Skin of body (tissue), 2 donors: ENCODE results near the gene TRDN. TPM values are rescaled to one million over a fixed set of nuclear protein-coding genes. Genes with fewer than 3 reads are reported as not detected.

ENCODE experiments used
- DNase-seq: peaks from one replicate; lab custom pipeline; 2025; lab: John Stamatoyannopoulos, UW
- total RNA-seq: library from RNA; depleted of rRNA; stranded (reverse); fragments of >200 nt; gene quantifications from one replicate; pipeline ENCODE4 v1.2.3, GENCODE V29; 2014

Gene TRDN
- total RNA-seq, 1 donor from 2014 or later: 25.3 TPM

DNA sequence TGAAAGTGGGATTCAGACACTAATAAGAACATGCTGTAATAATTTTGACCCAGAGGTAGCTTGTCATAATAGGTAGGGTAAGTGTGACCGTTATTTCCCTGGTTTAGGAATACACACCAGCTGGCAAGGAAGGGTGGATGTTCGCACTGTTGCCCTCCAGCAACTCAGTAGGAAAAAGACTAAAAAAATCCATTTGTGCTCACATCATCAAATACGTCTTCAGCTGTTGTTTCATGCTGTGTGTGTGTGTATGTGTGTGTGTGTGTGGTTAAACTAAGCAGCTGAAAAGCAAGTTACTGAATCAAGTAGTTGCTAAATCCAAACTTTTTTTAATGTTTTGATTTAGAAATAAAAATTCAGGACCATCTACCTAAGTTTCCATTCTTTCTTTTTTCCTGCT lies 218.7 kb downstream of the TRDN start:
- DNase-seq: no peak

DNA sequence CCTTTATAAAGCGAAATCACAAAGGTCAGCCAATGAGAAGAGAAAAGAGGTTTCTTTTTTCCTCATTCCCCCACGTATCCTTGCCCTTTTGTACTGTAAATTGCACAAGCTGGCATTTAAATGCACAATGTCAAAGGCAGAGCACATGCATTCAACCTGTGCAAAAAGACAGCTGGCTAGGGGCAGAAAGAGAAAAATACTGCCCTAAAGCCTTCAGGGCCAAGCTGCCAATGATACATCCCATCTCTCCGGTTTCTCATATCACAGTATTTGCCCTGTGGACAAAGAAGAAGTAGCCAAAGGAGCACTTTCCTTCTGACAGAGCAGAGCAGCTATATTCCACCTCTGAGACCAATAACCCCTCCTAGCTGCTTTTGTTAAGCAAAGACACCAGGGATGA lies 219.2 kb downstream of the TRDN start:
- no peak for DNase-seq

DNA sequence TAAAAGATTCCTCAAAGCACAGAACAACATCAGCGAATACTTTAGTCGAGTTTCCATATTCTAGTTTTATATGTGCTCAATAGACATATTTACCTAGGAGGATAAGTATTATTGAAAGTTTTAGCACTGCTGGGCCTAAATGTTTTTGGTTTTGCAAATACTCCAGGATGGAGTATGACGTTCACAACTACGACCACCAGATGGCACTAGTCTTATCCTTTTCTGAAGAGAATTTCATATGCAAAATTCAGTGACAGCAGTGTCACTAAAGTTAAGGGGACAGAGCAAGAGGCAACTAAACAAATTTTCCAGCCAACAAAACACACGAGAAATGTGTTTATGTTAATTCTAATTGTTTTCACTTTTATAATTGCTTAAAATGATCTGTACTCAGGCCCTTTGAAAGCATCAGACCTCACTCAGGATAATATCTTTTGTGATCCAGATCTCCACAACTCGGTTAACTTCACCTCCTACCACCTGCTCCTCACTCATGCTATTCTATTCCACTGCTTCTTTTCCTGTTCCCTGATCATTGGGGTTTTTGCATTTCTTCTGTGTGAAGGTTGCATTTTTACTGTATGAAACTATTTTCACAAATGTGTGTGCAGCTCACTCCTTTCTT lies 220.8 kb downstream of the TRDN start:
- peak; percentile 40 for DNase-seq

DNA sequence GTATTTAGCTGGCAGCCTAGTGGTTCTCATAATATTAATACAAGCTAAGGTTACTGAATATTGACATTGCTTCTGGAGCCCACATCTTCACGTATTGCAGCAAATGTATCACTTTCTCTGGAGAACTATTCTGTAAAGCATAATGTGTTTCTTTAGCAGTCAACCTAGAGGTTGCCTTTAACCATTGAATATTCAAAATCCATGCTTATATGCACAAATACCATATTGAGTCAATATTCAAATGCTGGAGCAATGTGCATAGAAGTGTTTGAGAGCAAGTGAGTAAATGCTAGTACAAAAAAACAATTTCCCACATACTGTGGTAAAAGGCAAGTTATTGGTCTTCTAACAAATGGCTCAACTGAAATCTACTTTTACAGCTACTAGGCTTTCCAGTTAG lies 231.8 kb downstream of the TRDN start:
- DNase-seq: no peak

DNA sequence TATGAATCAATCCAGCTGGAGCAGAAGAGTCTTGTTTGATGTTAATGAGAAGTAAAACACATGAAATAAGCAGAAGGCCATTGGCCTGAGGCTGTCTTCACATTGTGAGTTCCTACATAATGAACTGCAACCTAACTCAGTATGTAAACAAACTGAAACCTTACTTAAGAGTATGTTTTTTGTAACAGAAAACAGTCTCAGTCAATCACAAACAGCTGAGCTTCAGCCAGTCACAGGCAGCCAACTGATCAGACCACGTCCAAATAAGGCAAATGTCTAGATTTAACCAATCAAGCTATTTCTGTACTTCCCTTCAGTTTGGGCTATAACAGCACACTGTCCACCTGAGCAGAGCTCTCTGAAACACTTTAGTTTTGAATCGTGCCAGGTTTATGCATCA lies 234.7 kb downstream of the TRDN start:
- no peak for DNase-seq

DNA sequence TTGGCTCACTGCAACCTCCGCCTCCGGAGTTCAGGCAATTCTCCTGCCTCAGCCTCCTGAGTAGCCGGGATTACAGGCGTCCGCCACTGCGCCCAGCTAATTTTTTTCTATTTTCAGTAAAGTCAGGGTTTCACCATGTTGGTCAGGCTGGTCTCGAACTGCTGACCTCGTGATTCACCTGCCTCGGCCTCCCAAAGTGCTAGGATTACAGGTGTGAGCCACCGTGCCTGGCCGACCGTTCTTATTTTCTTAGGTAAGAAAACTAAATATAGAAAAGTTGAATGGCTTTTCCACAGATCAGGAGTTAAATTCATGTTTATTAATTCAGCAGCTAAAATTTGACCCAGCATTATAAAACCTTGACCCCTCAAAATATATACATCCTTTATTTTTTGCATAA lies 238.7 kb downstream of the TRDN start:
- DNase-seq: no peak

DNA sequence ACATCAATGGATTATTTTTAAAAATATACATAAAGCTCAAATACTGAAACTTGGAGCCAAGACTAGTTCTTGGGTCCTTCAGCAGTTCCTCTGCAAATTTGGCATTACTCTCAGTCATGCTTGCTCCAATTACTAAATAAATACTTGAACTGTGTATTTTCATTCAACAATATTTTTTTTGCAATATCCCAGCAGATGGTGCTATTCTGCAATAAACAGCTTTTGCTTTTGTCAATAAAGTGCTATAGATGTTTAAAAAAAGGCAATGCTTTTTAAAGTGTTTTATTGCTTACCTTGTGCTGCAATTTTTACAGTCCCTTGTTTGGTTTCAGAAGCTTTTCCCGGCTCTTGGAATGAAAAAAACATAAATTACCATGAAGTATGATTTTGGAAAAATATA lies 243.4 kb downstream of the TRDN start:
- DNase-seq: no peak

DNA sequence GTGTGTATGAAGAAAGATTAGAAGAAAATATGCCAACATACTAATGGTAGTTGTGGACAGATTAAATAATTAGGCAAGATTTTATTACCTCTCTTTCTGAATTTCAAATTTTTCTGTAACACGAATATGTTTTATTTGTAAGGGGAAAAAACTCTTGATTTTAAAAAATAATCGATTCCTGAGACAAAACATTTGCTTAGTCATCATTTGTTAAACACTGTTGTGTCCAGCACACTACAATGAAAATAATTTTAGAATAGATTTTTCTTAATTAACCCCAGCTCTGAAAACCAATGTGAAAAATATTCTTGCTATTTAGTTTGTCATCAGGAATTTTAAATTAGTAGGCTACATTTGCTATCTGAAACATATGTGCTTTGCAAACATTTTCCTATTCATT lies 253.0 kb downstream of the TRDN start:
- no peak for DNase-seq

DNA sequence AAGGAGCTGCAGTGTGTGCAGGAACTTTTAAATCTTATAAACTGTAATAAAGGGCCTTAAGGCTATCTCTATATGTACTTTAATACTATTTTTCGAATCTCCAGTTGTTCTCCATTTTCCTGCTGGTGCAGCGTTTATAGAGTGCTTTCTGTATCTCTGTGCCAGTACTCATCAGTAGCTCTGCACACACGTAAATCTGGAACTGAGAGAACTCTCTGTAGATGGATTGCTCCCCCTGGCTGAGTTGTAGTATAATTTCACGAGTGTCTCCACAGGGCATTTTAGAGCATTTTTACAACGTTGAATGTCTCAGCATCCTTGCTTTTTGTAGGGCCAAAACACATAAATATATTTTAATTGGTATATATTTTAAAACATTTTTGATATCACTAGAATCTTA lies 256.5 kb downstream of the TRDN start:
- DNase-seq: no peak

DNA sequence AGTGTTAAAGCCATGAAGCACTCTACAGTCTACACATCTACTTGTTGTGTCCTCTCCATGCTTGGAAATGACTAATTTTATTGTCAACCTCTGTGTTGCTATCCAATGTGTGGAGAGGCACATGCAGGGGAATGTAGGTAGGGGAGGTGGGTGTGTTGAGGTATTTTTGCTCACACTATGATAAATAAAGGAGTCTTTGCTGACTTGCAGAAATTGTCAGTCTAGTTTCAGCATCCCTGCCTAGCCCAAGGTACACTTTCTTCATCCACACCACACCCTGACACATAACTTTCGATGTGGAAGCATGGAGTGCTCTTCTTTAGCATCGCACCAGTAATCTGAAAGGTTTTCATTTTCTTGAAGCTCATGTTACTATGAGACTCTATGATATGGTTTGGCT lies 264.0 kb downstream of the TRDN start:
- DNase-seq: no peak

DNA sequence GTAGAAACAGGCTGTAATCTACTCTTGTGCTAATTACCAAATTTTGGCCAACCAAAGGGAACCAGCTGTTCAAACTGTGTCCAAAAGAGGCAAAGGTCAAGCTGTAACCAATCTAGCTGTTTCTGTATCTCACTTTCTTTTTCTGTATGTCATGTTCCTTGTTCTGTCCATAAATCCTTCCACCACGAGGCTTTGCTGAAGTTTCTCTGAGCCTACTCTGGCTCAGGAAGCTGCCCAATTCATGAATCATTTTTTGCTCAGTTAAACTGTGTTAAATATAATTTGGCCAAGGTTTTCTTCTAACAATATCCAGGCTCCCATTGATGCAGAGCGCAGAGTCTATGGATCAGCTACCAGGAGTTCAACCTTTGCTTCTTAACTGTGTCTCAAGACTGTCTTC lies 272.8 kb downstream of the TRDN start:
- no peak for DNase-seq

DNA sequence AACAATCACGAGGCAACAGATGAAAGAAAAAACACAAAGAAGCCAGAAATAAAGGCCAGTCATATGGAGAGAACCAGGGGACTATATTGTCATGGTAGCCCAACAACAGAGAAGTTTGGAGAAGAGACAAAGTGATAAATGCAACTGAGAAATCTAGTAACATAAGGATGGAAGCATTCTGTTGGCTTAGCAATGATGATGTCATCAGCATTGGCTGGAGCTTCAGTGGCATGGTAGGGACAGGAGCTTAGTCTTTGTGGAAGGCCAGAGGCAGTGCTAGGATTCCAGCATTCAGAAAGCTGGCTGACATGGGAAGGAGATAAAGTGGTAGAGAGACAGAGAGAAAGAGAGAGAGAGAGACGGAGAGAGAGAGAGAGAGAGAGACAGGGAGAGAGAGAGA lies 276.4 kb downstream of the TRDN start:
- DNase-seq: no peak

DNA sequence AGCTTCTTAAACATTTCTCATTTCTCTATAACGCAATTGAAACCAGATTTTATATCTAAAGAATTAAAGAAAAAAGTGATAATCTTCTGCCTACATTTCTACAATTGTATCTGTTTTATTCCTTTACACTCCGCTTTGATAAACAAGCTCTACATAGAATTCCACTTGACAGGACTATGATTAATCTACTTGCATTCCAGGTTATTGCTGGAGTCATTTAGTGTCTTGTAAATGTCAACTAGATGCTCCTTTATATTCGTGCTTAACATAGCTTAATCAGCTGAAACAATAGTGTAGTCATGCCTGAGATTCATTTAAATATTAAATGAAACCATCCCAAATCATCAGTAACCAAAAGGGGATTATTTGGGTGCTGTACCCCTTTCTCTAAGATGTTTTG lies 284.0 kb downstream of the TRDN start:
- DNase-seq: no peak

DNA sequence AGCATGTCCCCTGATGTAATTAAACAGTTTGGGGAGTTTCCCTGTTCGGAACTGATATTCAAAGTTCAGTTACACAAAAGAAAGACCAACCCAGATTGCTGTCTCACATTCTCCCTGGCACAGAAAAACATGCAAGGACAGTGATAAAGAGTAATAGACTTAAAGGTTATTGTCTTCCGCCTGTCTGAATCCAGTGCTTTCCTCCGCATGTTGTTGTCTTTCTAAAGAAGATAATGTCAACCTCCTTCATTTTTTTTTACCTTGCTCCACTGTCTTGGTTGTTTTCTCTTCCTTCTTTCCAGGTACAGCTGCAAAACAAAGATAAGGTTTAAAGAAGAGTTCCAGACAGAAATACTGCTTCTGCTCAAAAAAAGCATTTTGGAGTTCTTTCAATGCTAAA lies 284.5 kb downstream of the TRDN start:
- DNase-seq: no peak

DNA sequence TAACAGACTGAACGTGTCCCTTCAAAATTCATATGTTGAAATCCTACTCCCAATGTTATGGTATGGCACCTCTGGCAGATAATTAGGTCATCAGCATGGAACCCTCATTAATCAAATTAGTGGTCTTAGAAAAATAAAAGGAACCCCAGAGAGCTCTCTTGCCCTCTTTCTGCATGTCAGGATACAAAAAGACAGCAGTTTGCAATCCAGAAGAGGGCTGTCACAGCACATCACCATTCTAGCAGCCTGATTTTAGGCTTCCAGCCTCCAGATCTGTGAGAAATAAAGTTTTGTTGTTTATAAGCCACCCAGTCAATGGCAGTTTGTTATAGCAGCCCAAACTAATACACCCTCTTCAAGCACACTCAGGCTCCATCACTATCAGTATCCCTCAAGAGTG lies 292.9 kb downstream of the TRDN start:
- no peak for DNase-seq

DNA sequence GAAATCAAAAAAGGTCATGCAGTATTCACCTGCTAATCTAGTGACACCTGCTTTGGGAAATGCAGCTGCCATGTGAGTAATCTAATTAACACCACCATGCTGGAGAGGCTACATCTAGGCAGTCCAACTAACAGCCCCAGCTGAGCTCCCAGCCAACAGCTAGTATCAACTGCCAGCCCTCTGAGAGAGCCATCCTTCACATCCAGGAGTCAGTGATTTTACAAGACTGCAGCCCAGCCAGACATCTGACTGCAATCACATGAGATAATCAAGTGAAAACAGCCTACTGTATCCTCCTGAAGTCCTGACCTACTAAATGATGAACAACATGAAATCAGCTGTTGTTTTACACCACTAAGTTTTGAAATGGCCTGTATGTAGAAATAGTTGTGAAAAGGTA lies 298.4 kb downstream of the TRDN start:
- DNase-seq: no peak

DNA sequence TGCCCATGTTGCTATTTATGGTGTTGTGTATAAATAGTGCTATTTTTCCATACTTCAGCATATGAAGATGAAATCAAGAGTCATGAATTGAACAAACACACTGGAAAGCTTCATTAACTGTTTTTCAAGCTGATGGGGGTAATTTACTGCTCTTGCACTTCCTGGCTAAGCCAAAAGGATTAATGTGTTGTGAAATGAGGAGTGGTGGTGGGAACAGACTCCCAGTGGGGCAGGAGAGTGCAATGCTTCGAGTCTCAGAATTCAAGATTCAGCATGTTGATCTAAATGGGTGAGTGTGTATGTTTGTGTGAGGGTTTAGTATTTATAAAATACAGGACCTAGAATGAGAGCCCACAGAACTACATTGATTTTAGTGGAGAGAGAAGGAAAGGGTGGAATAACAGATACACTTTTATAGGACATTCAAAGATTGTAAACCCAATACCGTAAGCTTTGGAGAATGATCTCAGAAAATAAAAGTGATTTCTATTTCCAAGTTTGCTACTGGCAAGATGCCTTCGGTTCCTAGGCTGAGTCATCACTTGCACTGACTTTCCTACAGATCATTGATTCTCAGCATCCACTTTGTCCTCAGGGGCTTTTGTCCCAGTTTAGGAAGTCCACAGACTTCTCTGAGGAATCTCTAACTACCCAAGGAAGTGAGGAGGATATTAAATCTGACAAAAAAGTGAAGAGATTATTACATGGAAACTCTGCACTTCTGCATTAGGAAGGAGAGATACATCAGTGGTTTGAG lies 303.6 kb downstream of the TRDN start:
- DNase-seq: no peak

DNA sequence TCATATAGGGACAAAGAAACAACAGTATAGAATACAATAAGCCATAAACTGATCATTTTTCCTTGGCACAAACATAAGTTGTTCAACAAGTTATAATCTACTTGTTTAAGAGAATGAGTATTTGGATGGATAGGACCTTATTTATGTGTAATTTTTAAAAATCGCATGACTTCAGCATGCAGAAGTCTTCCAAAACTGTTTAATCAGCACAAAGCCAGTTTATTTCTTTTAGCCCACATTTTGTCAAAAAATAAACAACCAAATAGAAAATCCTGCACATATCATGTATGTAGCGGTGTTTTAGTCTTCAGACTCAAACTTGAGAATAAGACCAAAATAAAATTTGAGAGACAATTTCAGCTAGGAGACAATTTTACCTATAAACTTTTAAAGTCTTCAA lies 304.7 kb downstream of the TRDN start:
- DNase-seq: no peak

DNA sequence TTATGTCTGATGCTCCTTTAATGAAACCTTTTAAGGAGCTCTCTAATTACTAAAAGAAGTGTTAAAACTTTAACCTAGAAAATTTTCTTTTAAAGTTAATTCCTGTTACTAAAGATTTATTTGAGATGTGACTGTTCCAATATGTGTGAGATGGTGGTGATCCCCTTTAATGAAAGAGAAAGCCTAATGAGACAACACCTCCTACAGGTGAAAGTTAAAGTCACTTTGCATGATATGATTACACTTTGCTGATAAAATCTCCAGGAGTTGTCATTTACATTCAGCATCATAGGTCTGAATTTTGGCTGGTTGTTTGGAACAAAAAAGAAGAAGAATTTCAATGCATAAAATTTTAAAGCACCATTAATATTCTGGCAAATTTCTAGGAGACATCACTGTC lies 307.4 kb downstream of the TRDN start:
- no peak for DNase-seq

DNA sequence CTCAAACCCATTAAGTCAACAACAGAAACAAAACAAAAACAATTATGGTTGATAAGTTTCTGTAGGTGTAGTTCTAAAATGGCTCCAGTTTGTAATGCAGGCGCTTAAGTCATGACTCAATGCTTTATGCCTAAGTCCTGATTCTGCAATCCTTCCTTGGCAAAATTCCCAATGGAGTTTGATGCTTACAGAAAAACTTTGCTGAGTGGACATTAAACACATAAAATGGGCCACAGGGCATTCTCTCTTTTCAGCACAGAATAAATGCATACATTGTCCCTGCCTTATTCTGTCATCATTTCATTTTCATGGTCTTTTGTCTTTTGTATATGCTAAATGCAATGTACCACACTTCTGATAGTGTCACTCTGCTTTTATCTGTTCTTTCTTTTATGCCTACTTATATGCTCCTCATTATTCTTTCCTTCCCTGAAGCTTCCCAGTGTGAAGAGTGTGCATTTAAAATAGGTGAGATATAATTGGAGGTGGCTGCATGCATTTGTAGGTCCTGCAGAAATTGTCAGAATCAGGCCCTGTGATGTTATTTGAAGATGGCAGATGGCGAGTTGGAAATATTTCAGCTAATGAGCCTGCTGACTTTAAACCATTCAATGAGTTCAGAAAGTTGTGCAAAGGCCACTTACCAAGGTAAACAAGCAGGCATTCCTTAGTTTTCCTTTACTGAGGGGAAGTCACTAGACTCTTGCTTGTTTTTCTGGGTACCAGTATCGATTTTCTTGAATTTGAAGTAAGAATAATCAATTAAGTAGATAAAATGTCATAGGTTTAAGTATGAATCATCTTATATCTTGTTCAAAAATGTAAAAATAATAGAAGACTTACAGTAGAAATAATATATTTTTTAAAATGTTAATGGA lies 313.1 kb downstream of the TRDN start:
- no peak for DNase-seq

DNA sequence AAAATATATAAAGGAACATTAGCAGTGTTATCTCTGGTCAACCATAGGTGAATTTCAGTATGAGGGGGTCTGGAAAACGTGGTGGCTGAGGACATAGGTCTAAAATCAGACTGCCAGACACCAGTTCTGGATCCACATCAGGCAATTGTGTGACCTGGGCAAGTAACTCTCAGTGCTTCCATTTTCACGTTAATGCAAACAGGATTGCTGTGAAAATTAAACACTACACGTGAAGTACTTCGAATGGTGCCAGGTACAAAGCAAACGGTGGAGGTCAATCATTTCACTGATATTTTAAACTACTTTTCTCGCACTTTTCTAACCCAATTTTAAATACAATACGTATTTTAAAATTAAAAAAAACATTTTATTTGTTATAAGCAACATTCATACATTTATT lies 315.7 kb downstream of the TRDN start:
- DNase-seq: no peak

DNA sequence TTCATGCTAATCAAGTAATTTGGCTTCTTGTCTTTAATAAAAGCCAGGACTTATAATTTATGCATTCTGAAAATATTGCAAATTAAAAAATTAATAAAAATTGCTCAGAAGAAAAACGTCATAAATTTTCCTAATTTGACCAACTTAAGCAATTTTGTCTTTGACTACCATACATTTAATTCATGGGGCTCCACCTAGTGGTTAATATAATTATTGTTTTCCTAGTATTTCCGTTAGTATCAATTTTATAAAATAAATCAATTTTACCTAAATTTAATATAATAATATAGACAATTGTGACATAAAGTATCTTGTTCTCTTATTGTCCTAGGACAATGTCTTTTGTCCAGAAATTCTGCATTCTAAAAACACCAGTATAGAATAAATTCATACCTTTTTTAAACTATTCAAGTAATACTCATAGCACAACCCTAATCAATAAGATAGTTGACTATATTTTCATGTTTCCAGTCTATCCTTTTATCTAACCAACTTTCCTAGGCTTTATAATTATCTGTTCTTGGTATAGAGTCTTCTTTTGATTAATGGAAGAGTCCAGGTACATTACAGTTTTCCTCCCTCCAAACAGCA lies 319.9 kb downstream of the TRDN start:
- no peak for DNase-seq
